HEK293 (cell line): ENCODE data around the gene SPECC1L.

Experiments
- ZNF10 ChIP-seq: fragments of 450-650 bp; formaldehyde crosslinking; IDR thresholded peaks from 2 replicates; pipeline ENCODE4 v1.5.1; 2017; ENCODE audit warnings: missing biosample characterization, missing genetic modification characterization
- ZSCAN16 ChIP-seq: fragments of 450-650 bp; formaldehyde crosslinking; IDR thresholded peaks from 2 replicates; pipeline ENCODE4 v1.5.1; 2016; ENCODE audit warnings: missing biosample characterization, missing genetic modification characterization
- TF ChIP-seq, protein P1 (sequence below): IDR thresholded peaks from 2 replicates; pipeline ENCODE4 v1.6.1; 2011; ENCODE audit warnings: mild to moderate bottlenecking, low read depth, low read length, borderline replicate concordance

DNA sequence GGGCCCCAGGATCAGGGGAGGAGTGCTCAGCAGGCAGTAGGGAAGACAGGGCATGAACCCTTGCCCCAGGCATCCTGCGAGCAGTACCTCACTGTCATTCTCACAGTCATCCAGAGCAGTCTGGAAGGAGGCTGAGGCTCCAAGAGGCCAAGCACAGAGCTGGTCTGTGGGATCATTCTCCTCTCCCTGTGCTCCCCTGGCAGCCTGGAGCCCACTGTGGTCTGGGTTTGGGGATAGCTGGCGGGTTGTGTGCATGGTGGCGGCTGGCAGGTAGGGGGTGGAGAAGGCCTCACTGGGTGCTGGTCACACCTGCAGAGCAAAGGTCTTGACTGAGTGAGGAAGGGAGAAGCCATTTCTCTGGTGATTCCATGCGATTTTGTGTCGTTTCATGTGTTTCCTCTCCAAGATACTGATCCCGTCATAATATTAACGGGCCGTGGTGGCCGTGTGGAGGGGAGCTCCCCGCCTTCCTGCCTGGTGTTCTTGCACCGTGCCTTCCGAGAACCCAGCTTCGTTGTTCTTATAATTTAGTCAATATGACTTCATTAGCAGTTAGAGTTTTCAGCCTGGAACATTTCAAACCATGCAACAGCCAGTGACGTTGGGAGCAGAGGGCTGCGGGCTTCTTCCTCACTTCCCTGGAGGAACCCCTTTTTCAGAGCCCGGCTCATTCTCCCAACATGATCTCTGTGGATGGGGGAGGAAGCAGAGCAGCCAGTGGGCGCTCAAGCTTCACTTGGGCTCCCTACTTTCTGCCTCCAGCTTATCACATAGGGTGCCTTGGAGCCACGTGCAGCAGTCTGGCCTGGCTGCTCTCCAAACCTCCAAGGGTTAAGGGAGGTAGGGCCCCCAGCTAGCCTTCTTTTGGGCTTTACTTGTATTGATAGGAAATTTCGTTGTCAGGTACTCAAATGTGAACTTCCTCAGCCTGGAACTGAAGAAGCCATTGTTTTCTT, 136.0 kb downstream of the SPECC1L start:
- TF ChIP-seq ZSCAN16 (tag by site-specific recombination) (no peak), ZNF10 (tag by site-specific recombination) (no peak)
- TF ChIP-seq, protein P1, sequence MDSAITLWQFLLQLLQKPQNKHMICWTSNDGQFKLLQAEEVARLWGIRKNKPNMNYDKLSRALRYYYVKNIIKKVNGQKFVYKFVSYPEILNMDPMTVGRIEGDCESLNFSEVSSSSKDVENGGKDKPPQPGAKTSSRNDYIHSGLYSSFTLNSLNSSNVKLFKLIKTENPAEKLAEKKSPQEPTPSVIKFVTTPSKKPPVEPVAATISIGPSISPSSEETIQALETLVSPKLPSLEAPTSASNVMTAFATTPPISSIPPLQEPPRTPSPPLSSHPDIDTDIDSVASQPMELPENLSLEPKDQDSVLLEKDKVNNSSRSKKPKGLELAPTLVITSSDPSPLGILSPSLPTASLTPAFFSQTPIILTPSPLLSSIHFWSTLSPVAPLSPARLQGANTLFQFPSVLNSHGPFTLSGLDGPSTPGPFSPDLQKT, result no peak
